ENCODE results near the gene LIX1L.

Gene LIX1L

GRCh38 chr1:145963265-145964019, 5.6 kb upstream of the LIX1L start:
- no peak for DNase-seq (ENCODE audit: low spot score)

- DNase-seq (ENCODE audit: low spot score): peak; percentile 81
These were observed 4.6 kb upstream of the LIX1L start for GRCh38 chr1:145962157-145963102.

DNA sequence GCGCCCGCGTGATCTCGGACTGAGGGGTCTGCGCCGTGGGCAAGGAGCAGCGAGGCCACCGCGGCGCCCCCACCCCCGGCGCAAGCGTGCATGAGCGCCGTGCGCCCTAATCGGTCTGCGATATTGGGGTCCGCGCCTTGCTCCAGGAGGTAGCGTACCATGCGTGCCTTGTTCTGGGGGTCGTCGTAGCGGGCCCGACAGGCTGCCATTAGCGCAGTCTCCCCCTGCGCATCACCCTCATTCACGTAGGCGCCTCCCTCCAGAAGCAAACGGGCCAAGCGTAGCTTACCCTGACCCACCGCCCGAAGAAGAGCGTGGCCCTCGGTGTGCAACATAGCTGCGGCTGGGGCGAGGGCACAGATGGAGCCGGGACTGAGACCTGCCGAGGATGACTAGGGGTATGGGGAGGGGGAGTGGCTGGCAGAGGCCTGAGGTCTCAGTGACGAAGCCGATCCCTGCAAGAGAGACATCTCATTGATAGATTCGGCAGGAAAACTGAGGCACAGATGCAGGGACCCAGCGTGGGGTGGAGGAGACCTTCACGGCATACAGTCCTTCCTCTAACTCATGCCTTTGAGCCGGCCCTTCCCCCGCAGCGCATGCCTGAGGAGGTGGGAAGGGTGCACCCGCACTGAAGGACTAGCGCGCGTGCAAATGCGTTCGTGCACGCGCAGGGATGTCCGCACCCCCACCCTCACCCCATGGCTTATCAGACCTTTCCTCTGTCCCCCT, 3.8 kb upstream of the LIX1L start:
- DNase-seq (ENCODE audit: low spot score): peak; percentile 36

DNA sequence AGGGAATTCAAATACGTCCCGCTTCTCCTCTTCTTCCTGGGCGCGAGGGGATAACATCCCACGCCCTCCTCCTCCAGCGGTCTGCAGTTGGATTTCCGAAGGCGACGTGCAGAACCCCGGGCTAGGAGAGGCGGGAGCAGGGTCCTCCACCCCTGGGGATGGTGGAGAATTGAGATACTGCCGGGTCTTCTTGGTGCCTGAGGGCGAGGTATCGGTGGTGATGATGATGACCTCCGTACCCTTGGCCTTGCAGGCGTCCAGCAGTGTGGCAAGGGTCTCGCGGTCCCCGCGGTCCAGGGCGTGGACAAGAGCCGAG, 3.2 kb upstream of the LIX1L start:
- DNase-seq (ENCODE audit: low spot score): no peak

DNA sequence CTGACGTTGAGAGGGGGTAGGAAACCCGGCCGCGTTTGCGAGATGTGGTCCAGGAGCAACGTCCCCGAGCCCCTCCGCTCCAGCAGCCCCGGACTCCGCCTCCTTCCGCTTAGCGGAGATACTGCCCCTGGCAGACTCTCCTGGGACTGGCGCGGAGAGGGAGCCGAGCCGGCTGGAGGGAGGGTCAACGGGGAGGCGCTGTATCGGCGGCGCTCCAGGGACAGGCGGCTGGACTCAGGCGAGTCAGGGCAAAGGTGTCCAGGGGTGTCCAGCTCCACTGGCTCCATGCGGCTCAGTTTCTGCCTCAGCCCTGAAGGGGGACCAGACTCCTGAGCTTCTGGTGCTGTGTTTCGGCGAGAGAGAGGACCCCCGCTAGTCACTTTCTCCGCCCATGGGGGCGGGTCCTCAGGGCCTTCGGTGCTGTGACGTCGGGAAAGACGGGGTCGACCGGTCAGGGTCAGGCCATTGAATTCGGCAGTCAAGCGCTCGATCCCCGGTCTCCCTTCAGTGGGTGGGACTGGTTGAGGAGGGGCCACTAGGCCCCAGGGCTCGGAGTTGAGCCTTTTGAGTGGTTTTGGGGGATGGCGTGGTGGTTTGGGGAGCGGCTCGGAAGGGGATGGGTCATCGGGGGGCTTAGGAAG, 2.8 kb upstream of the LIX1L start:
- peak; percentile 62 for DNase-seq (ENCODE audit: low spot score)

- no peak for DNase-seq (ENCODE audit: low spot score)
These were observed 2.2 kb upstream of the LIX1L start for GRCh38 chr1:145959957-145960467.

- no peak for DNase-seq (ENCODE audit: low spot score)
These were observed 1.5 kb upstream of the LIX1L start for GRCh38 chr1:145959333-145959732.

- no peak for DNase-seq (ENCODE audit: low spot score)
These were observed 917 bp upstream of the LIX1L start for GRCh38 chr1:145958734-145959133.

DNA sequence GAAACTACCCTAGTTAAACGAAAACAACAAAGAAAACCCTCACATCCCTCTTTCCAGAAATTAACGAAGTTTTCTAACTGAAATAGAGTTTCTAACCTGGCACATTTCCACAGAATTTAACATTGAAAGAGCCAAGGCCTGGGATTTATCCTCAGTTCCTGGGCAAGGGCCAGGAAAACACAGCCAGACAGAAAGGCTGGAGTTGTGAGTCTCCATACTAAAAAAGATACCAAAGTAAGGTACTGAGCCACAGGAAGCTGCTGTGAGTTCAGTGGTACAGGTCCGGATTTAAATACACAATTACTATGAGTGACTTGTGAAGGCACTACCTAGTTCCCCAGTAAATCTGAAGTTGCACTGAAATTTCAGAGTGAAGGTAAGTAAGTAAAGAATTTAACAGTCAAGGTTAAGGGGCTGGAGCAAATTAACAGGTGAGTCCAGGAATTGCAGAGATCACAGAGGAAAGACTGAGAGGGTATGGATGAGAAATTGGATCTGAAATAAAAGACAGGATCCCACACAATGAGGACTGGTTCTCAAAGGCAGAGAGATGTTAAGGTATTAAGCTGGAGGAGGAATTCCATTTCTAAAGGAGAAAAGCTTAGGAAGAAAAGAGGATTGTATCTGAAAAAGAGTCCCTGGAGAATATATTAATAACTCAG, 905 bp downstream of the LIX1L start:
- no peak for DNase-seq (ENCODE audit: low spot score)

DNA sequence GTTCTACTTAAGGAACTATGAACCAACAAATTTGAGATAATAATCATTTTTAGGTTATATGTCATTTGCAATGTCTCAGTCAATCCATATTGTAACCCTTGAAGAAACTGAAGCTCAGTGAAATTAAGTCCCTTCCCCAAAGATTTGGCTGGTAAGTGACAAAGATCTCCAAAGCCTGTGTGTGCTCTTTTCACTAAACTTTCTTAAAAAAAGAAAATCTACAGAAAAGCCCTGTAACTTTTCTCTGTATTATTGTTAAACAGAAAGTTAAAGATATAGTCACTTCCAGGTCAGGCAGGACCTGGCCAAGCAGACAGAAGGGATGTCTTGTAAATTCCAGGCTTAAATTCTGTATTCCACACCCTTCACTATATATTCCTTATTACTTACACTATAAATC, 1.5 kb downstream of the LIX1L start:
- no peak for DNase-seq (ENCODE audit: low spot score)

DNA sequence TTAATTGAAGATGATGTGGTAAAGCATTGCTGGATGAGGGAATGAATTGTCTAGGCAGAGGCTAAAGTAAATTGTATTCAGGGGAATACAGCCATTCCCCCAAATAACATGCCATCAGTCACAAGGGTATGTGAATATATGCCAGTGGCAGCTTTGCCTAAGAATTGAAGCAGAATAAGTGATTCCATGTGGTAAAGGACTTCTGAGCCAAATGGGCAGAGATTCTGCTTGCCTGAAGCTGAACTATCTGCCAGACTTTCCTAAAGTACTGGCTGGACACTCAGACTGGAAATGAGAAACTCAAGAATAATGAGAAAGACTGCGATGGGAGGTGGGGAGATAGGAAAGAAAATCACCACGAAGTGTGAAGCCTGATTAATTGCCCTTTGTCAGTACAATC, 2.4 kb downstream of the LIX1L start:
- peak; percentile 34 for DNase-seq (ENCODE audit: low spot score)

DNA sequence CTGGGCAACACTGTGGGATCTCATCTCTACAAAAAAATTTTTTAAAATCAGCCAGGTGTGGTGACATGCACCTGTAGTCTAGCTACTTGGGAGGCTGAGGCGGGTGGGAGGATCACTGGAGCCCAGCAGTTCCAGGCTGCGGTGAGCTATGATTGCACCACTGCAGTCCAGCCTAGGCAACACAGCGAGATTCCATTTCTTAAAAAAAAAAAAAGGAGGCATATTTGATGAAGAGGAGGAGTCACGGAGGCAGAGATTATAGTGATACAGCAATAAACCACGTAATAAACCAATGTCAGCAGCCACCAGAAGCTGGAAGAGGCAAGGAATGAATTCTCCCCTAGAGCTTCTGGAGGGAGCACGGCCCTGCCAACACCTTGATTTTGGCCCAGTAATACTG, 4.0 kb downstream of the LIX1L start:
- no peak for DNase-seq (ENCODE audit: low spot score)

DNA sequence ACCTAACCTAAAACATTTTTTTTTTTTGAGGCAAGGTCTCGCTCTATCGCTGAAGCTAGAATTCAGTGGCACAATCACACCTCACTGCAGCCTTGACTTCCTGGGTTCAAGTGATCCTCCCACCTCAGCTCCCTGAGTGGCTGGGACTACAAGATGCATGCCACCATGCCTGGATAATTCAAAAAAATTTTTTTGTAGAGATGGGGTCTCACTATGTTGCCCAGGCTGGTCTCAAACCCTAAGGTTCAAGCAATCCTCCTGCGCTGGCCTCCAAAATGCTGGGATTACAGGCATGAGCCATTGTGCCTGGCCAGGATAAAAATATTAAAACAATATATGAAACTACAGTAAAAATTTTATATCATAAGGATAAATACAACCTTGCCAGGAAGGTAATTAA, 4.9 kb downstream of the LIX1L start:
- no peak for DNase-seq (ENCODE audit: low spot score)

DNA sequence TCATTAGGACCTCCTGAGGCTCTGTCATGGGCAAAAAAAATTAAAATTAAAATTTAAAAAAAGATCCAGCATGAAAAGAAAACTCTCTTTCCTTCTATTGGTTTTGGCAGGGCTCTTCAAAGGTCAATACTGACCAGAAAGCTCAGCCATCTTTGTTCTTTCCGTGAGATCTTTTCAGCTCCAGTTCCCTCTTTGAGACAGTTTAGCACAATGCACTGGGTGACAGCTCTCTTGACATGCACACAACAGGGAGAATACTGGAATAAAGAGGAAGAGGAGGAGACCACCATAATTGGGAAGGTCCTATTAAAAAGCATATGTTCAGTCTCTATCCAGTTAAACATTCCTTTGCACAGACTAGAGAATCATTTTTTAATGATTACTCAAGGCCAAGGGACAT, 6.3 kb downstream of the LIX1L start:
- no peak for DNase-seq (ENCODE audit: low spot score)

- no peak for DNase-seq (ENCODE audit: low spot score)
These were observed 8.6 kb downstream of the LIX1L start for GRCh38 chr1:145949219-145949618.

DNA sequence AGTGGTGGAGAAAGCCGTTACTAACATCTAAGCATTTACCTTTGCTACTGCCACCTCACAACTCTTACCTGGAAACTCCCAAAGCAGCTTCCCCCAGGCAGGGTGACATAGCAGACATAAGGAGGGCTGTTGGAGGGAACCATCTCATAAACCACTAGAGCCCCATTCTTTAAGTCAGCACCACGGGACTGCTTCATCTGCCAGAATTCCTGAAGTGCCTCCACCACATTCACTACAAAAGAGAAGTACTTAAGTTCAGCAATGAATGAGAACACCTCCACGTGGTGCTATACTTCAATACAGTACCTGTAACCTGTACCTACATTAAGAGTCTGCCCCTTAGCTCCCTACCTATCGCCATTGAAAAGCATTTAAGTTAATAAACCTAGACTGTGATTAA, 10.3 kb downstream of the LIX1L start:
- DNase-seq (ENCODE audit: low spot score): no peak

DNA sequence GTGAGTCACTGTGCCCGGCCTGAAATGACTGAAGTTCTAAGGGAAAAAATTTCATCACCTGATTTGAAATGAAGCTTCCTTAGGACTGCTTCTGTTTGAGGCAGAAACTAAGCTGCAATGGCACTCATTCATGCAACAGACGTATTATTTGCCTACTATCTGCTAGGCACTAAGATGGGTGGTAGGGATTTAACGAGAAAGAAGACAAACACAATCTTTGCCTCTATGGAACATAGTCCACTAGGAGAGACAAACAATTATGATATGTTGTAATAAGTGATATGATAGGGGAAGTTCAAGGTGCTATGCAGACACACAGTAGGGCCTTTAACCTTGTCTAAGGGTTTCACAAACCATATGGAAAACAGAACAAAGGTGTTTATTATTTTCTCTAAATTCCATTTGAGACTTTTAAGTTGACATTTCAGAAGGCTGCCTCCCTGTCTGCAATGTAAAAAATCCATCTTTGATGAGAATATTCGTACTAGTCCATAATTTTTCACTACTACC, 11.3 kb downstream of the LIX1L start:
- no peak for DNase-seq (ENCODE audit: low spot score)

- no peak for DNase-seq (ENCODE audit: low spot score)
These were observed 13.3 kb downstream of the LIX1L start for GRCh38 chr1:145944532-145944931.

DNA sequence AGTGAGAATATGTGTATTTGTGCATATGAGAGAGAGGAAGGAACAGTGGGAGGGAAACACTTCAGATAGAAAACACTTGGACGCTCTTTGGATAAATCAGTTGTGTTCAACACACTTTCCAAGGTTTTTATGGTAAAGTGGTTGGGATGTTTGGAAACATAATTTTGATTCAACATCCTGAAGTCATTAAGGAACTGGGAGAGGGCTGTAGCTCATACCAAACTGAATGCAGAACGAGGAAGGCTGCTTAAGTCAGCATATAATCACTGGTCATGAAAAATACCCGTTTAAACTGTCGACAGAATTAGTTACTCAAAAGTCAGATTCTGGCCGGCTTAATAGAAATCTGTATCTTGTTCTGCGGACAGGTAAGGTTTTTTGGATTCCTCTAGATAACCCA, 14.9 kb downstream of the LIX1L start:
- no peak for DNase-seq (ENCODE audit: low spot score)

DNA sequence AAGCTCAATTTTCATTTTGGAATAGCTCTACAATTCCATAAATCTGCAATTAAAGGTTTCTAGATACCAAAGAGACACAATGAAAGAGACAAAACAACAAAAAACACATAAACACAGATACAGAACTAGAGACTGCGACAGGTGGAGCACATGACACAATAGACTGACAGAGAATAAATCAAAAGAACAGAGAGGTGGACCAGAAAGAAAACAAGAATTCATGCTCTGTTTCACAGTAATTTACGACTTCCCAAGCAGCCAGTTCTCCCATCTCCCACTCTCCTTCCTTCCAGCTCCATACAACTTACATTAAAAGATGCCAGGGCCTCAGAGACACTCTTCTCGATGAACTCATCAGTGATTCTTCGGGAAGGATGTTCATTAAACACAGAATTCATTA, 15.4 kb downstream of the LIX1L start:
- no peak for DNase-seq (ENCODE audit: low spot score)

- DNase-seq (ENCODE audit: low spot score): no peak
These were observed 20.4 kb downstream of the LIX1L start for GRCh38 chr1:145937436-145937835.
